GM18505 (cell line): ENCODE results near the gene IFTAP.

ENCODE experiments used
- ATAC-seq: cut with Tn5 transposase; IDR thresholded peaks from one replicate; pipeline ENCODE4 v1.9.1; 2021; ENCODE audit not compliant: unreplicated experiment
- POLR2A ChIP-seq: IDR thresholded peaks from 4 replicates; pipeline ENCODE4 v1.6.1; 2011; ENCODE audit warnings: borderline replicate concordance; ENCODE audit not compliant: insufficient read depth, insufficient read length; ENCODE audit errors: extremely low read depth

The IFTAP gene

DNA sequence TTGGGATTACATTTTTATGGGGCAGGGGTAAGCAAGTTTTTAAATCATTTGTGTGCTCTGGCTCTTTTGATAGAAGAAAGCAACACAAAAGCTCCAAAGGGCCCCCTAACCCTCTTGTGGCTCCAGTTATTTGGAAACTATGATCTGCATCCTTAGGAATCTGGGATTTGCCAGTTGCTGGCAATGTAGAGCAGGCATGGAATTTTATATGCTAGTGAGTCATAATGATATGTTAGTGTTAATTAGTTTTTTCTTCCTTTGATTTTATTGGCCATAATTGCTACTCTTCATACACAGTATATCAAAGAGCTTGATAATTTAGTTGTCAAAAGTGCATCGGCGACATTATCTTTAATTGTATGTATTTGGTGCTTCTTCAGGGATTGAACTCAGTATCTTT is 16.4 kb upstream of the IFTAP start:
- TF ChIP-seq POLR2A = no peak
- no peak for ATAC-seq

DNA sequence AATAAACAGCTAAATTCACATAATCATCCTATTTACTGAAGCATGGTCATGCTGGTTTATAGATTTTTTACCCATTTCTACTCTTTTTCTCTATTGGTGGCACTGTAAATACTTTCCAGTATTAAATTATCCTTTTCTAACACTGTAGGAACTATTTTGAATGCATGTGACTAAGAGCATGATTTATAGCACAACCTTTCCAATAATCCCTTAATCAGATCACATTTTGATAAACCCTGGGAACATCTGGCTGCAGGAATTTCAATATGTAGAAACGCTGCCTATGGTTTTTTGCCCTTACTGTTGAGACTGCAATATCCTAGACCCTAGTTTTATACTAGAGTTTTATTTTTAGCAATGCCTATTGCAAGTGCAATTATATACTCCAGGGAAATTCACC is 15.8 kb upstream of the IFTAP start:
- TF ChIP-seq POLR2A = no peak

DNA sequence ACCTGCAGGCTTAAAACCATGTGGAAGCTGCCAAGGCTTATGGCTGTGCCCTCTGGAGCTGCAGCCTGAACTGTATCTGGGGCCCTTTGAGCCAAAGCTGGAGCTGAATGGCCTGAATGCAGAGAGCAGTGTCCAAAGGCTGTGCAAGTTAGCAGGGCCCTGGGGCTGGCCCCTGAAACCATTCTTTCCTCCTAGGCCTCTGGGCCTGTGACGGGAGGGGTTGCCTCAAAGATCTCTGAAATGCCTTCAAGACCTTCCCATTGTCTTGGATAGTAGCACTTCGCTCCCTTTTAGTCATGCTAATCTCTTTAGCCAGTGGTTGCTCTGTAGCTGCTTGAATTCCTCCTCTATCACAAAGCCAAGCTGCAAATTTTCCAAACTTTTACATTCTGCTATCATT is 12.8 kb upstream of the IFTAP start:
- ATAC-seq = no peak
- TF ChIP-seq POLR2A = no peak

More for the DNA sequence above, 15.8 kb upstream of the IFTAP start:
- no peak for ATAC-seq

DNA sequence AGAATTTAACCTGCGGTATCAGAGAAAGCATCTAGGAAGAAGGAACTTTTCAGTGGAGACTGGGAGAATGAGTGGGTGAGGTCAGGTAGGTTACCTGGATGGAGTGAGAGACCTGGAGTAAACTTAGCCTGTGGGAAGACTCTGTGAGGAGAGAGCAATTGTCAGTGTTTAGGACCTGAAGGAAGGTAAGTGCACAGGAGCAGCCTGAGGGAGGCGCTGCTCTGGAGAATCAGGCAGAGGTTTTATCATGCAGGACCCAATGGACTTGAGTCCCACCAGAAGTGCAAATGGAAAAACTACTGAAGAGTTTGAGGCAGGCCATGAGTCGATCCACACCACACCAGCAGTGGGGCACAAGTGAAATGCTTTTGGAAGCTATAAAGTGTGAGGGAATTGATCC is 10.6 kb upstream of the IFTAP start:
- no peak for ATAC-seq
- TF ChIP-seq POLR2A = no peak

DNA sequence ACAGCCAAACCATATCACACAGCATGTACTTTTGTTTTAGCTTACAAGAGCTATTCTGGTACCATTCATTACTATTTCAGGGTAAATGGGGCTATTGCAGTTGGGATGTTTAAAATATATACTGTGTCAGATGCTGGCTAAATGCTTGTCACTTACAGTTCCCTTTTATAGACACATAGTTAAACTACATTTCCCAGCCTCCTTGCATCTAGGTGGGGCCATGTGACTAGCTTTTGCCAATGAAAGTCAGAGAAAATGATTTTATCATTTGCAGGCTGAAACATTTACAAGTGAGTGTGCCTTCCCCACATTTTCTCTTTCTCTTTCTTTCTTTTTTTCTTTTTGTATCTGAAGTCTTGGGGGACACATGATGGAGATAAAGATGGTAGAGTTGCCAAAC is 7.8 kb upstream of the IFTAP start:
- TF ChIP-seq POLR2A = no peak
- no peak for ATAC-seq

DNA sequence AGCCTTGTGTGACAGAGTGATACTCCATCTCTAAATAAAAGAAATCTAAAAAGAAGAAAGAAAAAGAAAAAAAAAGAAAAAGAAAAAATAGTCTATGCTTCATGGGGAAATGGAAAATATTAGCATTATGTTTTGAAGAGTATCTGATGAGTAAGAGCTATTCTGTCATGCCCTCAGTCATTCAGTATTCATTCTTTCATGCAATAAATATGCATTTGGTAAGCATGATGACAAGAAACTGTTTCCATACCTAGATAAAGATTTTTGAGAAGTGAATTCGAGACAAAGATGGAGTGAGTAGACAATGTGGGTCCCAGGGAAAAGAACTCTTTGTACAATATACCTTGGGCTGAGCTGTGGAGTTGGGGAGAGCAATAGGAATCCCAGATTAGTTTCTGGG is 6.2 kb upstream of the IFTAP start:
- ATAC-seq = no peak
- no peak for TF ChIP-seq POLR2A

DNA sequence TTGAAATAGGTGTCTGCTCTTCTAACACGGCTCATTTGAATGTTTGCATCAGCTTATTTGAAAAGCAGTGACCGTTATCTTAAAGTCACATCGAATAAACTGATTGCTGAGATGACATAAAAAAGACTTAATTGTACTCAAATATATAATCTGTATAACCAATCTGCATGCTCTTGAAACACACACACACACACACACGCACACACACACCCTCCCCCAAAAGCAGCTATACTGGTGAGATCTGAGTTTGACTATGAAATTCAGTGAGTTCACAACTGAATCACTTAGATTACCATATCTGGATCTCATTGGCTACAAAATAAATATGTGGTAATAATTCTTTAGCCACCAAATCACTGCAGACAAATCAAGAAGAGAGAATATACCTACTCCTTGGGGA is 3.8 kb upstream of the IFTAP start:
- no peak for ATAC-seq
- TF ChIP-seq POLR2A = no peak

DNA sequence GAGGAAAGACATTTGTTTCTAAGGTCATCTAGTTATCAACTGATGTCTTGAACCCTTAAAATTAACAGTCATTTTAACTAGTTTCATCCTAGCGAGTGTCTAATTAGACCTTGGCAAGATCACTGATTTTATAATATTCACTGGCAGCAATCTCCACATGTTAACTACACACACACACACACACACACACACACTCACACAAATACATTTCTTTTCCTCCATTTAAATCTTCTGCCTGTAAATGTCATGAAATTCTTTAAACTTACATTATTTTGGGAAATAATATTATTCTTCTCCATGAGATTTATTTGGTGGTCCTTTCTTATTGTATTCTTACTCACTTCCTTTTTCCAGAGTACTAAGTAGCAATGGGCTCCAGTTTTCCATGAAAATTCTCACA is 2.9 kb upstream of the IFTAP start:
- no peak for ATAC-seq
- no peak for TF ChIP-seq POLR2A

DNA sequence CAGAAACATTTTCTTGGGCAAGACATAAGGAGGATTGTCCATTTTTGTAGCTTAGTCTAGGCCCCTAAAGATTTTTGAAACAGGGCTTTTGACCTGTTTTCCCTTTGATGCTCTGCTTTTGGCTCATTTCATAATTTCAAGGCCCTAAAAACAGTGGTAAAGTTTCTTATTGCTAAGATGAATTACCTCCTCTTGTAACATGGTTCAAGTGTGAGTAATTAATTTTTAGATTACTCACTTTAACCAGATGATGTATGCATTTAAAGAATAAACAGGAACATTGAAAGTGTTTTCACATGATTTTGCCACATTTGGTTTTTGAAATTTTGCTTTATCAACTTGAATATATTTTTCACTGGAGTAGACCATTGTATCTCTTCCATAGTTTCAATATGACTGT is 2.6 kb downstream of the IFTAP start:
- ATAC-seq = no peak
- TF ChIP-seq POLR2A = no peak

DNA sequence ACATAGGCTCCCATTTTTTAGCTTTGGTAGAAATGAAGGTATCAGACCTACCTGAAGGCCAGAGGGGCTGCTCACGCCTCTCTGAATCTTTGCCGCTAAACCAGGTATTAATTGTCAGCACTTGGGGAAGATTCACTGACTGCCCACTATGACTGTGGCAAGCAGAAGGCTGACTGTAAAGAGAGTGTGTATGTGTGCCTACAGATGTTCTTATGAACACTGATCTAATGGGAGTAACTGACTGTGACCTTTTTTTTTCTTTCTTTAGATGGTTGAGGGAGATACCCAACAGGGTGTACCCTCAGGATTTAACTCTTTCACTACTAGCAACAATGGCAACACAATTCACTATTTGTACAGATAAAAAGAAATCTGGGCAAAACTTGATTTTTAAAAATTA is 3.7 kb downstream of the IFTAP start, which contains the start of gene RAG2:
Gene RAG2 (minus strand): TSS at position 186 of the 400 bp plus-strand sequence. CDS start 4,068 bp downstream, outside the sequence.
- no peak for TF ChIP-seq POLR2A
- ATAC-seq = no peak

DNA sequence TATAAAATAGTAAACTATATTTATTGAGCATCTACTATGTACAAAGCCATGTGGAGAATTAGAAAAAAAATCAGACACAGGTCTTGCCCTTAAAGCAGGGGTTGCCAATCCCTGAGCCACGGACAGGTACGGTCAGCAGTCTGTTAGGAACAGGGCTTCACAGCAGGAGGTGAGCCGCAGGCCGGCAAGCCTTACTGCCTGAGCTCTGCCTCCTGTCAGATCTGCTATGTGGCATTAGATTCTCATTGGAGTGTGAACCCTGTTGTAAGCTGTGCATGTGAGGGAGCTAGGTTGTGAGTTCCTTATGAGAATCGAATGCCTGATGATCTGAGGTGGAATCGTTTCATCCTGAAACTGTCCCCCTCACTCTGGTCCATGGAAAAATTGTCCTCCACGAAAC is 5.9 kb downstream of the IFTAP start:
- ATAC-seq = no peak
- no peak for TF ChIP-seq POLR2A

DNA sequence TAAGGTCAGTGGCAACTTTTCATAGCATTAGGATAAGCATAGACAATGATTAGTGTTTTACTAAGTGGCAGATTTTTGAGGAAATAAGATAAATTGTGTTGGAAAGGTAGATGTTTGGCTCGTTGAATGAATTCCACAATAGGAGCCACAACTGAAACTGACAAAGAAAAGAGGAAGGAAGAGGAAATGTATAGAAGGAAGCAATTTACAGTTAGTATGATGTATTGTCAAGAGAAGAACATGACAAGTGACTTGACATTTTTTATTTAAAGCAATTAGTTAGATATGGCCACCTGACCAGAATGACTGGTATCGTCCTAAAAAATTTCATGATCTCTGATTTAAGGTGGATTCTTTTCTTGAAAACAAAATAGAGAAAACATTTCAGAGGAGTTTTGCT is 6.9 kb downstream of the IFTAP start:
- no peak for TF ChIP-seq POLR2A
- ATAC-seq = no peak

DNA sequence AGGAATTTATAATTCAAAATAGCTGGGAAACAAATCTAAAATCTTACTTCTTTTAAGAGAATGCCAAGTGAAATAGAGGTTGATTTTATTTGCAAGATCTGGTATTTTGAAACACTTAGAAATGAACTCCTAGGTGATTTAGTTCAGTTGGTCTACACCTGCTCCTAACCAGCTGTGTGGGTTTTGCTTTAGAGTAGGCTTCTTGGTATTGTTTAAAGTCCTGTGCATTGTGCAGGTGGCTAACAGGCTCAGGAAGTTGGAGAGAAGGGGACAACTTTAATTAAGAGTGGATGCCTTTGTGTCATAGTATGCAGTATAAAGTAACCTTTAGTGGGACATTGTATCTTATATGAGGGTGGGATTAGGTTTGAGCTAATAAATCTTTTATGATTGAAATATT is 7.8 kb downstream of the IFTAP start:
- no peak for TF ChIP-seq POLR2A
- ATAC-seq = no peak

DNA sequence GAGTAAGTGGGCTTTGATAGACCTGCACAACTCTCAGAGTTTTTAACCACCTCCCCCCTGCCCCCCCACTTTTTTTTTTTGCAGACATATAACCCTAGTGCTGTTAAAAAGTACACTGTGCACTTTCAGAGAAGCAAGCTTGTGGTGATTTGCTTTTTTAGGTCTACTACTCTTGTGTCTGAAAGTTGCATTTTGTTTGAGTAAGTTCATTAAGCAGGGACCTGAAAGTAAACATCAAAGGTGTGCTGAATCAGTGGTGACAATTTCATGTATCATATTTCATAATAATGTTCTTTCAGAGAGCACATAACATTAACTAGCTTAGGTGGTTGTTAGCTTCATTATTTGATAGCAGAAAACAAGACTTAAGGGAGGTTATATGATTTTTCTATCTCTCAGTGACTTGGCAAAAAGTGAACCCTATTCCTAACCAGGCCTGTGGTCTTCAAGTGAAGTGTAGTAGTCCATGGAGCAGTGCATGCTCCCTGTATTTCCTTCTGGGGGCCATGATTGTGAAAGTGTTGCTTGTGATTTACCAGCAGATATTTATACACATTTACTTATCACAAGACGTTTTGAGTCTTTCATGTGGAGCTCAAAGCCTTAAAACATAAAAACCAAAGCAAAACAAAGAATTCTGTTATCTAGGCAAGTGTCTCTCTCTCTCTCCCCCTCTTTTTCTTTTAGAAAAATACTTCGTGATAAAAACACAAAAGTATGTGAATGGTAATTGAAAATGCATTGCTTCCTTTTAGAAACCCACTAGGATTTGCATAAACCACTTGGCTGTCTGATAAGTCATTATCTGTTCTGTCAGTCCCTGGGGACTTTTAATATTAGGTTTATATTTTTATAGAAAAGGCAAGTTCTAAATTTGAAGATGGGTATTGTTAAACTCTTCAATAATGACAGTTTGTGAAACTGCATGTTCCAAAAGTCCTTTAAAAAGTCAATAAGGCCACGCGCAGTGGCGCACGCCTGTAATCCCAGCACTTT is 11.2 kb downstream of the IFTAP start:
- TF ChIP-seq POLR2A = no peak
- peak; percentile 61 for ATAC-seq
